GM12874 (cell line): ENCODE data around the gene OR5P2.

Experiments
- TF ChIP-seq, protein P1 (sequence below): IDR thresholded peaks from 2 replicates; pipeline ENCODE4 v1.5.1; 2011; ENCODE audit warnings: low read depth, mild to moderate bottlenecking, control low read depth, low read length, moderate library complexity; ENCODE audit not compliant: insufficient read depth

The OR5P2 gene

DNA sequence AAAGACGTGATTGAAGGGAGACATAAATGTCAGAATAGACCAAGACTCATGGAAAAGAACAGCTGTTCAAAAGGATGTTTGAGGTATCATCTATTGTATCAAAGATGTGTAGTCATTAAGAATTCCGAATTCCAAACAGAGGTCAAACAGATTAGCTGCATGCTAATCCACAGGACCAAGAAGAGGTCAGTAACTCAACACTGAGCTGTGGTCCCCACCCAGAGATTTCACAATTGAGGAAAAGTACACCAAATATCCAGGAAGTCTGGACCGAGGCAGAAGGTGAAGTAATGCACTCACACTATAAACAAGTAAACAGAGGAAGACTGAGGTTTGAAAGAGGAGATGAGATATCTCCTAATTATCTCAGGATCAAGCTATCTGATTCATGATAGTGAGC is 29.6 kb upstream of the OR5P2 start:
- TF ChIP-seq, protein P1, sequence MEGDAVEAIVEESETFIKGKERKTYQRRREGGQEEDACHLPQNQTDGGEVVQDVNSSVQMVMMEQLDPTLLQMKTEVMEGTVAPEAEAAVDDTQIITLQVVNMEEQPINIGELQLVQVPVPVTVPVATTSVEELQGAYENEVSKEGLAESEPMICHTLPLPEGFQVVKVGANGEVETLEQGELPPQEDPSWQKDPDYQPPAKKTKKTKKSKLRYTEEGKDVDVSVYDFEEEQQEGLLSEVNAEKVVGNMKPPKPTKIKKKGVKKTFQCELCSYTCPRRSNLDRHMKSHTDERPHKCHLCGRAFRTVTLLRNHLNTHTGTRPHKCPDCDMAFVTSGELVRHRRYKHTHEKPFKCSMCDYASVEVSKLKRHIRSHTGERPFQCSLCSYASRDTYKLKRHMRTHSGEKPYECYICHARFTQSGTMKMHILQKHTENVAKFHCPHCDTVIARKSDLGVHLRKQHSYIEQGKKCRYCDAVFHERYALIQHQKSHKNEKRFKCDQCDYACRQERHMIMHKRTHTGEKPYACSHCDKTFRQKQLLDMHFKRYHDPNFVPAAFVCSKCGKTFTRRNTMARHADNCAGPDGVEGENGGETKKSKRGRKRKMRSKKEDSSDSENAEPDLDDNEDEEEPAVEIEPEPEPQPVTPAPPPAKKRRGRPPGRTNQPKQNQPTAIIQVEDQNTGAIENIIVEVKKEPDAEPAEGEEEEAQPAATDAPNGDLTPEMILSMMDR = no peak

DNA sequence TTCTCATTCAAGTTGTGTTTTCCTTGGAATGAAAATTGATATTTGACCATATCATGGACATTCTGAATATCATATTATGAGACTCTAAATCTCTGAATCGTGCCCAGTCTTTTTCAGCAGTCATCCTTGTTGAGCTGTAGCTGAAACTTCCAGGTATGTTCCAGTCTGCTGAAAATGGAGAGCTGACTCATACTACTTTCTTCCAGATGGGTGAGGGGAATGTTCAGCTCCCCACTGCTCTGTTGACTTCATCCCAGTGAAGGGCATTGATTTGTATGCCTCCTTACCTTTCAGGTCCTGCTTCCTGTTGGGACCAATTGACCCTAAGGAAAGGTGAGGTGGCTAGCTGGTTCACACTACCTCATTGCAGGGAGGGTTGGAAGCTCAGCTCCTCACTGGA is 3.5 kb downstream of the OR5P2 start:
- TF ChIP-seq, protein P1 = no peak

DNA sequence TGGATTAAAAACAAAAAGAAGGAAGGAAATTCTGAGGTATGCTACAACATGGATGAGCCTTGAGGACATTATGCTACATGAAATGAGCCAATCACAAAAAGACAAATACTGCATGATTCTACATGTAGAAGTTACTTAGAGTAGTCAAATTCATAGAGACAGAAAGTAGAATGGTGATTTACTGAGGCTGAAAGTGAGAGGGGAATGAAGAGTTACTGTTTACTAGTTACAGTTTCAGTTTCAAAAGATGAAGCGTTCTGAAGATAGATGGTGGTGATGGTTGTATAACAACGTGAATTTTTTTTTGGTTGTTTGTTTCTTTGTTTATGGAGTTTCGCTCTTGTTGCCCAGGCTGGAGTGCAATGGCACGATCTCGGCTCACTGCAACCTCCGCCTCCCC is 9.5 kb downstream of the OR5P2 start:
- TF ChIP-seq, protein P1 = no peak

DNA sequence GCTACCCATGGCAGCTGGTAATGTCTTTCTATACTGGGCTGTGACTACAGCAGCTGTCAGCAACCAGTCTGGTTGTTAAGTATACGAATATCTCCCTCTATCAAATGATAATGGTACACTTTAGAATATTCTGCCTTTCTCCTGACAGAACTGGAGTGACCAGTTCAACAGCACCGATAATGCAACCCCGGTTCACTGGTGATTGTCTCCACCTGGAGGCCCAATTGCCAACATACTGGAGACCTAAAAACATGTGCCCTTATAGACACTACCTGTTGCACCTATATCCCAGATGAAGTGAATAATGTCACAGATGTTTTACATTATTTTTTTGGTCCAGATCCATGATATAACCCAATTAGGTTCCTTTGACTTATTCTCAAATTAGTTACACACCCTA is 21.1 kb downstream of the OR5P2 start:
- TF ChIP-seq, protein P1 = no peak

DNA sequence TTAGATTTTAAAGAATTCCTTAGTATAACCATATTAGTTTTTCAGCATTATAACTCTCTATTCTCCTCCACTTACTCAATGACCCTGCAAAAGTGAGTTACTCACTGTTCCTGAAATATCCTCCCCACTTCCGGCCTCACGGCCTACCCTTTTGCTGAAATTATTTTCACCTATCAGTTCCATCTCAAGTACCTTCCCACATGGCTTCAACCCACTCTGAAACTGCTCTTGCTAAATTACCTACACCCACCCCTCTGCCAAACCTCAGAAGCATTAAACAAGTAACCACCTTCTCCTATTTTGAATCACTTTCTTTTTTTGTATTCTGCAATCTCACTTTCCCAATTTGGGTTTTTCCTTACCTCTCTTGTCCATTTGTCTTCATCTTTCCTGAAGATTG is 37.7 kb downstream of the OR5P2 start:
- TF ChIP-seq, protein P1 = no peak

DNA sequence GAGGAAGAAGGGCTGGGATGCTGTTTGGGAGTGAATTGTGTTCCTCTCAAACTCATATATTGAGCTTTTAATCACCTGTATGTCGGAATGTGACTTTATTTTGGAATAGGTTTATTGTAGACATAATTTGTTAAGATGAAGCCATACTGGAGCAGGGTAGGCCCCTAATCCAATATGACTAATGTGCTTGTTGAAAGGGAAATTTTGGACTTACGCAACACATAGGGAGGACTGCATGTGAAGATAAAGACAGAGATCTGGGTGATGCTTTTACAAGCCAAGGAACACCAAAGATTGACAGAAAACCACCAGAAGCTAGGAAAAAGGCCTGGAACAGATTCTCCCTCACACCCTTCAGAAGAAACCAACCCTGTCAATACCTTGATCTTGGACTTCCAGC is 47.3 kb downstream of the OR5P2 start:
- TF ChIP-seq, protein P1 = no peak
